Caco-2 (cell line): ENCODE results near the gene CRHR1. TPM values are rescaled to one million over a fixed set of nuclear protein-coding genes. Genes with fewer than 3 reads are reported as not detected.

Experiments used
- BruUV-seq: library from RNA; stranded (reverse); fragments of 400-500 nt; replicated peaks from 2 replicates; lab custom pipeline; 2021; lab: Mats Ljungman, UMichigan
- CTCF ChIA-PET: fragments of 300-600 bp; sonication (Branson Sonifier 250); formaldehyde crosslinking; loops from one replicate; lab custom pipeline; 2022; ENCODE audit warnings: antibody characterized with exemption; lab: Charles Lee
- POLR2A ChIA-PET: fragments of 300-600 bp; sonication (Branson Sonifier 250); formaldehyde crosslinking; loops from one replicate; lab custom pipeline; 2022; ENCODE audit warnings: antibody characterized with exemption; lab: Charles Lee
- DNase-seq, 2 experiments: peaks; one replicate each; pipeline versions ENCODE4 v3.0.0 to v3.0.0-alpha.2; 2020 to 2022
- H3K27me3 ChIP-seq: replicated peaks from 2 replicates; pipeline ENCODE4 v1.6.0; 2011; ENCODE audit warnings: low read length; ENCODE audit not compliant: control insufficient read depth, insufficient read depth
- H3K36me3 ChIP-seq: 2 replicates; pipeline ENCODE4 v1.5.1; 2011; ENCODE audit warnings: low read length; ENCODE audit not compliant: control insufficient read depth, insufficient read depth
- H3K4me1 ChIP-seq: fragments of 250-450 bp; sonication (Bioruptor Pico); 2 replicates; pipeline ENCODE4 v1.5.1; 2020; ENCODE audit warnings: mild to moderate bottlenecking
- H3K4me3 ChIP-seq: 2 replicates; pipeline ENCODE4 v1.5.1; 2011; ENCODE audit warnings: low read depth, mild to moderate bottlenecking, control low read depth, low read length
- H3K9me3 ChIP-seq: fragments of 250-450 bp; sonication (Bioruptor Pico); 2 replicates; pipeline ENCODE4 v1.5.1; 2020; ENCODE audit warnings: mild to moderate bottlenecking, moderate library complexity
- H3K27ac Mint-ChIP-seq: one replicate; pipeline ENCODE4 v1.8.0; 2022; ENCODE audit warnings: mixed read lengths; ENCODE audit not compliant: unreplicated experiment
- H3K27me3 Mint-ChIP-seq: one replicate; pipeline ENCODE4 v1.8.0; 2022; ENCODE audit warnings: mixed read lengths; ENCODE audit not compliant: insufficient read depth, unreplicated experiment
- H3K36me3 Mint-ChIP-seq: one replicate; pipeline ENCODE4 v1.8.0; 2022; ENCODE audit warnings: mild to moderate bottlenecking, mixed read lengths; ENCODE audit not compliant: insufficient read depth, unreplicated experiment
- H3K4me1 Mint-ChIP-seq: one replicate; pipeline ENCODE4 v1.8.0; 2022; ENCODE audit warnings: low read depth, mixed read lengths; ENCODE audit not compliant: unreplicated experiment
- H3K4me3 Mint-ChIP-seq: one replicate; pipeline ENCODE4 v1.8.0; 2022; ENCODE audit warnings: mild to moderate bottlenecking, moderate library complexity, mixed read lengths; ENCODE audit not compliant: unreplicated experiment
- H3K9me3 Mint-ChIP-seq: one replicate; pipeline ENCODE4 v1.8.0; 2022; ENCODE audit warnings: mixed read lengths; ENCODE audit not compliant: unreplicated experiment
- CTCF ChIP-seq, 2 experiments: fragments of 200-600 bp in 1 of 2; IDR thresholded peaks; 1 replicate in 1 of 2; 2 replicates in 1 of 2; pipeline versions ENCODE4 v1.5.1 to v1.8.0; 2011 to 2022; ENCODE audit warnings: antibody characterized with exemption in 1 of 2, control low read depth in 1 of 2, inconsistent platforms in 1 of 2, low read depth in 1 of 2, low read length in 1 of 2, mild to moderate bottlenecking in 1 of 2, moderate library complexity in 1 of 2; ENCODE audit not compliant: insufficient read depth in 1 of 2, severe bottlenecking in 1 of 2, unreplicated experiment in 1 of 2
- intact Hi-C: fragments of 100-400 bp; cut with micrococcal nuclease; formaldehyde crosslinking; loops from one replicate; pipeline ENCODE4 v1.10.0; 2022; ENCODE audit not compliant: unreplicated experiment
- total RNA-seq: library from RNA; stranded (reverse); gene quantifications from 2 replicates; pipeline ENCODE4 v1.2.3, GENCODE V29; 2022

Gene CRHR1
- total RNA-seq, 1 experiment from 2014 or later, result not detected

DNA sequence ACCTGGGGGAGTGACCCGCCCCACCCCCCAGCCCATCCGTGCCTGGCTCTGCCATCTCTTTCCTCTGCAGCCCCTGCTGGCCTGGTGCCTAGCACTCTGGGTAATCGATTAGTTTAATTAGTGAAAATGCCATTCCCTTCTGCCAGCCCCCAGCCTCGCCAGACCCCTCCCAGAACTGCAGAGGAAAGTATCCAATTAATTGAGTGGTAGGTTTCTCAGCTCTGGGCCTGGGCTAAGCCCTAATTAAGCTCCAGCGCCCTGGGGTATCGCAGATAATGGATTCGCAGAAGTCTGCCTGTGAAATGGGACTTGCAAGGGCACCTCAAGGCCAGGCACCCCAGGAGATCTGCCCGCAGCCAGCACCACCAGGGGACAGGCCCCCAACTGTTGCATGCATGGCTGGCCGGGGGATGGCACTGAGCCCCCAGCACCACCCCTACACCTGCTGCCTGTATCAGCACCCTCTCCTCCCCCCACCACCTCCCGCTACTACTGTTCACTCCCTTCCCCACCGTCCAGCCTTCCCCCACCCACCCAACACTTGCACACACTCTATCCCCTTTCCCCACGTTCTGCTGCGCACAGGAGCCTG is 40.9 kb downstream of the CRHR1 start:
- Mint-ChIP-seq H3K27me3 (peaks cover 10% of the 10 kb centered on the region), H3K36me3 (no peaks in the 10 kb centered on the region), H3K27ac (no peak overlapping the region), H3K4me1 (peaks cover 10% of the 10 kb centered on the region), H3K9me3 (no peaks in the 10 kb centered on the region), H3K4me3 (no peak overlapping the region)
- BruUV-seq, result no TSS peak
- H3K4me3 ChIP-seq, result no peak overlapping the region
- no peaks in the 10 kb centered on the region for H3K4me1 ChIP-seq
- H3K9me3 ChIP-seq, result no peaks in the 10 kb centered on the region
- no peaks in the 10 kb centered on the region for H3K36me3 ChIP-seq
- H3K27me3 ChIP-seq, result no peaks in the 10 kb centered on the region; the same call in 1 of the 2 replicates
- POLR2A ChIA-PET, result no interaction called here
- CTCF ChIA-PET, result no interaction called here
- intact Hi-C loops, result no loop called here
- DNase-seq, result no peak
- TF ChIP-seq CTCF (IDR thresholded peaks at IDR 0.05; ENCODE audit: insufficient read depth in 1 of 2, low read depth in 1 of 2, low read length in 1 of 2, severe bottlenecking in 1 of 2, unreplicated experiment in 1 of 2), result no peak

- Mint-ChIP-seq H3K27ac (no peak overlapping the region), H3K4me3 (no peak overlapping the region), H3K36me3 (no peaks in the 10 kb centered on the region), H3K9me3 (no peaks in the 10 kb centered on the region), H3K27me3 (peaks cover 8% of the 10 kb centered on the region), H3K4me1 (peaks cover 10% of the 10 kb centered on the region)
- no peak overlapping the region for H3K4me3 ChIP-seq
- intact Hi-C loops, result no loop called here
- H3K9me3 ChIP-seq, result no peaks in the 10 kb centered on the region
- no peaks in the 10 kb centered on the region for H3K4me1 ChIP-seq
- TF ChIP-seq CTCF (IDR thresholded peaks at IDR 0.05; ENCODE audit: insufficient read depth in 1 of 2, low read depth in 1 of 2, low read length in 1 of 2, severe bottlenecking in 1 of 2, unreplicated experiment in 1 of 2), result no peak
- BruUV-seq, result no TSS peak
- no peak for DNase-seq
- H3K36me3 ChIP-seq, result no peaks in the 10 kb centered on the region
- no peaks in the 10 kb centered on the region; the same call in 1 of the 2 replicates for H3K27me3 ChIP-seq
- ChIA-PET POLR2A (no interaction called here), CTCF (no interaction called here)
Measured at GRCh38 chr17:45825792-45826191, 41.7 kb downstream of the CRHR1 start.

DNA sequence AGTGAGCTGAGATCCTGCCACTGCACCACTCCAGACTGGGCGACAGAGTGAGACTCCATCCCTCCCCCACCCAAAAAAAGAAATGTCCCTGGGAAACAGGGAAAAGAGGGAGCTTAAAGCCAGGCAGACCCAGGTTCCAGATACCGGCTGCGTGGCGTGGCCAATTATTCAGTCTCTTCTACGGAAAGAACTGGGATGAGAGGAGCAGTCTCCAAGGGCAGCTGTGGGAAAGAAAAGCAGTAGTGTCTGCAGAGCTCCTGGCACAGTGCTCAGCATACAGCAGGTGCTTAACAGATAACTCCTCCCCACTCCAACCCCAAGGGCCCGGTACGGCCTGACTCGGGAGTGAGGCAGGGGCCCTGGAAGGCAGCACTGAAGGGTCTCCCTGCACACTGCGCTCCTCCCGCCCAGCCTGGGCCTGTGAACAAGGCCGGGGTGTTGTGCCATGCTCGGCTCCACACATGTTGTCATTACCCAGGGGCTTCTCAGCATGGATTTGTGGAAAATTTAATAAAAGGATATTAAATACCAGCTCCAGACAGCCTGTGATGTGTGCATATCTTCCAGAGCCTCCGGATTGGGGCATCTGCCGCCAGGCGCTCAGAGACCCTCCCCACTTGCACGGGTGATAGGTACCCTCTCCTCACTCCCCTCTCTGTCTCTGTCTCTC is 42.9 kb downstream of the CRHR1 start:
- Mint-ChIP-seq H3K27me3 (peaks cover 6% of the 10 kb centered on the region), H3K27ac (no peak overlapping the region), H3K36me3 (no peaks in the 10 kb centered on the region), H3K4me1 (peaks cover 10% of the 10 kb centered on the region), H3K9me3 (no peaks in the 10 kb centered on the region), H3K4me3 (no peak overlapping the region)
- Histone ChIP-seq H3K4me3 (no peak overlapping the region), H3K27me3 (no peaks in the 10 kb centered on the region; the same call in 1 of the 2 replicates), H3K36me3 (no peaks in the 10 kb centered on the region), H3K9me3 (no peaks in the 10 kb centered on the region), H3K4me1 (no peaks in the 10 kb centered on the region)
- TF ChIP-seq CTCF (IDR thresholded peaks at IDR 0.05; ENCODE audit: insufficient read depth in 1 of 2, low read depth in 1 of 2, low read length in 1 of 2, severe bottlenecking in 1 of 2, unreplicated experiment in 1 of 2), result no peak
- ChIA-PET POLR2A (no interaction called here), CTCF (interaction anchor here (1.2 to 1.5 kb wide), 2 partner anchors 105 to 187 kb away, joined by 4 read pairs; no protein-coding TSS in a partner anchor)
- DNase-seq, result no peak
- BruUV-seq, result no TSS peak
- intact Hi-C loops, result no loop called here
